Measurements from ENCODE around the gene TRIM7. TPM values are rescaled to one million over a fixed set of nuclear protein-coding genes. Genes with fewer than 3 reads are reported as not detected.

Gene TRIM7
- total RNA-seq, 3 donors from 2014 or later (not counting 1 experiment from before 2014, with no cell fraction given): 0.73 to 1.2 TPM; not detected in 1

- peaks cover 9% of the 10 kb centered on the region for H3K36me3 Mint-ChIP-seq
- ATAC-seq: no peak
- Histone ChIP-seq H3K27me3 (ENCODE audit: control insufficient read depth, insufficient read depth, low read length) (peaks cover 10% of the 10 kb centered on the region), H3K27ac (ENCODE audit: low read length) (no peak overlapping the region), H3K4me1 (ENCODE audit: control insufficient read depth, insufficient read depth, low read length) (peaks cover 38% of the 10 kb centered on the region), H3K9me3 (ENCODE audit: control insufficient read depth, insufficient read depth, low read length) (no peaks in the 10 kb centered on the region), H3K4me3 (ENCODE audit: low read length) (no peak overlapping the region), H3K36me3 (ENCODE audit: control insufficient read depth, insufficient read depth, low read length) (no peaks in the 10 kb centered on the region)
- no peaks in the 10 kb centered on the region for H3K9me3 Mint-ChIP-seq
- H3K27ac Mint-ChIP-seq: peak overlapping the region; percentile 91 to 99
- H3K4me3 Mint-ChIP-seq: peak overlapping the region; percentile 99
- intact Hi-C loops (cut with micrococcal nuclease): loop anchor here (1.0 kb wide), 4 partner anchors 10 to 35 kb away; no protein-coding TSS in a partner anchor
- no peak for DNase-seq
- H3K27me3 Mint-ChIP-seq (ENCODE audit: low read depth in 2 of 2): peaks cover 24 to 26% of the 10 kb centered on the region in 2 donors
- TF ChIP-seq CTCF (IDR thresholded peaks at IDR 0.05): no peak
- 44% methylated on average over 3 of the region's 3 CpGs for WGBS (ENCODE audit: insufficient coverage)
- peaks cover 33 to 48% of the 10 kb centered on the region in 2 donors for H3K4me1 Mint-ChIP-seq
These were observed 2.9 kb upstream of the TRIM7 start for GRCh38 chr5:181207960-181208253.

GRCh38 chr5:181207214-181207959 lies 2.4 kb upstream of the TRIM7 start:
- Histone ChIP-seq H3K4me1 (ENCODE audit: control insufficient read depth, insufficient read depth, low read length) (peaks cover 38% of the 10 kb centered on the region), H3K27ac (ENCODE audit: low read length) (peak overlapping the region; percentile 58)

DNA sequence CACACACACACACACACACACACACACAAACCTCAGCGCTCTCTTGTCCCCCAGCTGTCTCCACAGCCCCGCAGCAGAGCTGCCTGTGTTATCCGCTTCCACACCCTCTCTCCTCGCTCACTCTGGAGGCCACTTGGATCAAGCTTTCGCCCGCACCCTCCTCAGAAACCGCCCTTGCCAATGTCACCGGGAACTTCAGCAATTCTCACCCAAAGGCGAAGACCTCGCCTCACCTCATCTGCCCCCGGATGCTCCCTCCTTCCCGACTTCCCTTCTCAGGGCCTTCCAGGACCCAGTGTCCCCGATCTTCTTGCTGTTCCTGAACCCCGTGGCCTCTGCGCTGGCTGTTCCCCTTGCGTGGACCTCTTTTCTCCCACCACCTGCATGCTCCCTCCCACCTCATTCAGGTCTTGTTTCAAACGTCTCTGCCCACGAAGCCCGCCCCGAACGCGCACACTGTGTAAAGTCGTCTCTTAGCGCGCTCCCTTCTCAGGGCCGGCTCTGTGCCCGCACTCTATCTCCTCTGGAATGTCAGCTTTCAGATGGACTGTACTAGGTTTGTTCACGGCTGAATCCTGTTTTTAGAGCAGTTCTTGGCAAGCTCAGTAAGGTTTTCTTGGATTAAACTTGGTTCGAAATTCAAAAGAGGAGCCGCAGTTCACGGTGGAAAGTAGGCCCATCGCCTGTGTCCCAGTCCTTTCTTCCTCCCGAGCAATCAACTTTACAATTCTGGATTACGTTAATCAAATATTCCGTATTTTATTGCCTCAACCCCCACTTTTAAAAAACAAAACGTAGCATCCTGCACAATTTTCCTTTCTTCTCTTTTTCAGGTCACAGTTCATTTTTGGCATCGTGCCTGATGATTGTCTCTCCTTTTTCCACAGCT lies 1.0 kb upstream of the TRIM7 start:
- peaks cover 10% of the 10 kb centered on the region for H3K27me3 ChIP-seq (ENCODE audit: control insufficient read depth, insufficient read depth, low read length)
- TF ChIP-seq CTCF (IDR thresholded peaks at IDR 0.05): no peak
- peak overlapping the region; percentile 31 for H3K4me3 ChIP-seq (ENCODE audit: low read length)
- no peaks in the 10 kb centered on the region for H3K36me3 ChIP-seq (ENCODE audit: control insufficient read depth, insufficient read depth, low read length)
- peaks cover 33 to 48% of the 10 kb centered on the region in 2 donors for H3K4me1 Mint-ChIP-seq
- peak in 1 of 2 donors; percentile 53 for DNase-seq
- no peaks in the 10 kb centered on the region for H3K9me3 Mint-ChIP-seq
- H3K27me3 Mint-ChIP-seq (ENCODE audit: low read depth in 2 of 2): peaks cover 27 to 30% of the 10 kb centered on the region in 2 donors
- no peaks in the 10 kb centered on the region for H3K9me3 ChIP-seq (ENCODE audit: control insufficient read depth, insufficient read depth, low read length)
- peaks cover 38% of the 10 kb centered on the region for H3K4me1 ChIP-seq (ENCODE audit: control insufficient read depth, insufficient read depth, low read length)
- H3K27ac ChIP-seq (ENCODE audit: low read length): no peak overlapping the region
- no peak for ATAC-seq
- WGBS (ENCODE audit: insufficient coverage): 4% methylated on average over 37 of the region's 37 CpGs
- H3K36me3 Mint-ChIP-seq: peaks cover 9% of the 10 kb centered on the region
- intact Hi-C loops (cut with micrococcal nuclease): no loop called here
- H3K4me3 Mint-ChIP-seq: peak overlapping the region; percentile 99
- H3K27ac Mint-ChIP-seq: peak overlapping the region; percentile 91 to 99

More at GRCh38 chr5:181207214-181207959, 2.4 kb upstream of the TRIM7 start:
- peaks cover 24 to 27% of the 10 kb centered on the region in 2 donors for H3K27me3 Mint-ChIP-seq (ENCODE audit: low read depth in 2 of 2)
- H3K27ac Mint-ChIP-seq: peak overlapping the region; percentile 91 to 99
- H3K27me3 ChIP-seq (ENCODE audit: control insufficient read depth, insufficient read depth, low read length): peaks cover 10% of the 10 kb centered on the region
- DNase-seq (peak; percentile 66 to 90), ATAC-seq (peak; percentile 66 to 74 (median 72))
- no peak for TF ChIP-seq CTCF (IDR thresholded peaks at IDR 0.05)
- H3K9me3 Mint-ChIP-seq: no peaks in the 10 kb centered on the region
- H3K4me3 Mint-ChIP-seq: peak overlapping the region; percentile 99
- H3K4me3 ChIP-seq (ENCODE audit: low read length): peak overlapping the region; percentile 31
- intact Hi-C loops (cut with micrococcal nuclease): loop anchor here (1.0 kb wide), 4 partner anchors 11 to 34 kb away; no protein-coding TSS in a partner anchor
- no peaks in the 10 kb centered on the region for H3K9me3 ChIP-seq (ENCODE audit: control insufficient read depth, insufficient read depth, low read length)
- H3K4me1 Mint-ChIP-seq: peaks cover 33 to 48% of the 10 kb centered on the region in 2 donors
- H3K36me3 ChIP-seq (ENCODE audit: control insufficient read depth, insufficient read depth, low read length): no peaks in the 10 kb centered on the region
- under 1% methylated on average over 31 of the region's 36 CpGs for WGBS (ENCODE audit: insufficient coverage)
- H3K36me3 Mint-ChIP-seq: peaks cover 9% of the 10 kb centered on the region
